Measurements from ENCODE around the gene PAPSS2. TPM values are rescaled to one million over a fixed set of nuclear protein-coding genes. Genes with fewer than 3 reads are reported as not detected.

The PAPSS2 gene
- total RNA-seq, 1 donor from 2014 or later, result 21.1 TPM

- TF ChIP-seq, protein P1, sequence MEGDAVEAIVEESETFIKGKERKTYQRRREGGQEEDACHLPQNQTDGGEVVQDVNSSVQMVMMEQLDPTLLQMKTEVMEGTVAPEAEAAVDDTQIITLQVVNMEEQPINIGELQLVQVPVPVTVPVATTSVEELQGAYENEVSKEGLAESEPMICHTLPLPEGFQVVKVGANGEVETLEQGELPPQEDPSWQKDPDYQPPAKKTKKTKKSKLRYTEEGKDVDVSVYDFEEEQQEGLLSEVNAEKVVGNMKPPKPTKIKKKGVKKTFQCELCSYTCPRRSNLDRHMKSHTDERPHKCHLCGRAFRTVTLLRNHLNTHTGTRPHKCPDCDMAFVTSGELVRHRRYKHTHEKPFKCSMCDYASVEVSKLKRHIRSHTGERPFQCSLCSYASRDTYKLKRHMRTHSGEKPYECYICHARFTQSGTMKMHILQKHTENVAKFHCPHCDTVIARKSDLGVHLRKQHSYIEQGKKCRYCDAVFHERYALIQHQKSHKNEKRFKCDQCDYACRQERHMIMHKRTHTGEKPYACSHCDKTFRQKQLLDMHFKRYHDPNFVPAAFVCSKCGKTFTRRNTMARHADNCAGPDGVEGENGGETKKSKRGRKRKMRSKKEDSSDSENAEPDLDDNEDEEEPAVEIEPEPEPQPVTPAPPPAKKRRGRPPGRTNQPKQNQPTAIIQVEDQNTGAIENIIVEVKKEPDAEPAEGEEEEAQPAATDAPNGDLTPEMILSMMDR (conservative IDR thresholded peaks at IDR 0.05), result no peak
- no peaks in the 10 kb centered on the region for H3K27me3 Mint-ChIP-seq
- no peak overlapping the region for H3K4me3 Mint-ChIP-seq
- no peaks in the 10 kb centered on the region for H3K9me3 Mint-ChIP-seq
- DNase-seq (ENCODE audit: extremely low spot score, unreplicated experiment), result no peak
- no peak overlapping the region for H3K27ac Mint-ChIP-seq
- H3K4me1 Mint-ChIP-seq (ENCODE audit: unreplicated experiment), result no peaks in the 10 kb centered on the region
- H3K36me3 Mint-ChIP-seq, result no peaks in the 10 kb centered on the region
These were observed 44.1 kb downstream of the PAPSS2 start for GRCh38 chr10:87703771-87704170.

- Mint-ChIP-seq H3K4me3 (no peak overlapping the region), H3K9me3 (no peaks in the 10 kb centered on the region), H3K36me3 (no peaks in the 10 kb centered on the region), H3K4me1 (ENCODE audit: unreplicated experiment) (peaks cover 3% of the 10 kb centered on the region), H3K27me3 (no peaks in the 10 kb centered on the region), H3K27ac (no peak overlapping the region)
- TF ChIP-seq, protein P1 (conservative IDR thresholded peaks at IDR 0.05), result no peak
- DNase-seq (ENCODE audit: extremely low spot score, unreplicated experiment), result no peak
These were observed 45.7 kb downstream of the PAPSS2 start for GRCh38 chr10:87705339-87705738.

- Mint-ChIP-seq H3K27ac (no peak overlapping the region), H3K9me3 (no peaks in the 10 kb centered on the region)
These were observed 47.1 kb downstream of the PAPSS2 start for GRCh38 chr10:87706731-87707130.

DNA sequence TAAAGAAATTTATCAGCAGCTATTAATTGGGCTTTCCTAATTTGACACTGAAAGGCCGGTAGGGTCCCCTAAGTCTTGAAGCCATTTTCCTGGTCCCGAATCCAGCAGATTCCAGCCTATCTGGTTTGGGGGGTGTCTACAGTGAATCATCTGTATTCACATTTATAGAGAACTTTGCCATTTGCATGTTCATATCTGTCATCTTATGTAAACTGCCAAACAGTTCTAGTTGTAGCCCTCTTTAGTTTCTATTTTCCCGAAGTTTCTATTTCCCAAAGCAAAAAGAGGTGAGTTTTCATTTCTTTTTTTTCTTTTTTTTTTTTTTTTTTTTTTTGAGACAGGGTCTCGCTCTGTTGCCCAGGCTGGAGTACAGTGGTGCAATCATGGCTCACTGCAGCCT lies 47.6 kb downstream of the PAPSS2 start:
- Mint-ChIP-seq H3K4me1 (ENCODE audit: unreplicated experiment) (peaks cover 5% of the 10 kb centered on the region), H3K27me3 (no peaks in the 10 kb centered on the region), H3K36me3 (no peaks in the 10 kb centered on the region), H3K9me3 (no peaks in the 10 kb centered on the region), H3K4me3 (no peak overlapping the region), H3K27ac (no peak overlapping the region)
- TF ChIP-seq, protein P1 (conservative IDR thresholded peaks at IDR 0.05), result no peak
- DNase-seq (ENCODE audit: extremely low spot score, unreplicated experiment), result no peak

More at GRCh38 chr10:87706731-87707130, 47.1 kb downstream of the PAPSS2 start:
- Mint-ChIP-seq H3K27me3 (no peaks in the 10 kb centered on the region), H3K4me3 (no peak overlapping the region), H3K4me1 (ENCODE audit: unreplicated experiment) (peaks cover 5% of the 10 kb centered on the region), H3K36me3 (no peaks in the 10 kb centered on the region)
- DNase-seq (ENCODE audit: extremely low spot score, unreplicated experiment), result no peak
- TF ChIP-seq, protein P1 (conservative IDR thresholded peaks at IDR 0.05), result no peak

- Mint-ChIP-seq H3K27me3 (no peaks in the 10 kb centered on the region), H3K9me3 (no peaks in the 10 kb centered on the region), H3K36me3 (peaks cover 5% of the 10 kb centered on the region), H3K27ac (no peak overlapping the region), H3K4me3 (no peak overlapping the region), H3K4me1 (ENCODE audit: unreplicated experiment) (peaks cover 11% of the 10 kb centered on the region)
- TF ChIP-seq, protein P1 (conservative IDR thresholded peaks at IDR 0.05), result no peak
- DNase-seq (ENCODE audit: extremely low spot score, unreplicated experiment), result no peak
These were observed 53.4 kb downstream of the PAPSS2 start for GRCh38 chr10:87712913-87713616.
